WTC11 (cell line): ENCODE data around the gene MAPK9. TPM values are rescaled to one million over a fixed set of nuclear protein-coding genes. Genes with fewer than 3 reads are reported as not detected.

Experiments used
- ATAC-seq: fragments of 200-7000 bp; cut with Tn5 transposase; 2 replicates; pipeline ENCODE4 v1.10.0; 2021; ENCODE audit warnings: mild to moderate bottlenecking, moderate library complexity
- CTCF ChIA-PET: fragments of 300-600 bp; sonication (Branson Sonifier 250); formaldehyde crosslinking; loops from one replicate; lab custom pipeline; 2021; ENCODE audit warnings: antibody characterized with exemption; lab: Charles Lee
- POLR2A ChIA-PET: fragments of 350-600 bp; sonication (Branson Sonifier 250); formaldehyde crosslinking; loops from one replicate; lab custom pipeline; 2021; ENCODE audit warnings: antibody characterized with exemption; lab: Charles Lee
- DNase-seq: peaks from one replicate; pipeline ENCODE4 v3.0.0; 2021; ENCODE audit warnings: low spot score
- H3K27ac Mint-ChIP-seq: 2 replicates; pipeline ENCODE4 v1.8.0; 2021; ENCODE audit warnings: mixed read lengths
- H3K27me3 Mint-ChIP-seq: 2 replicates; pipeline ENCODE4 v1.8.0; 2021; ENCODE audit warnings: low read depth, mild to moderate bottlenecking, moderate library complexity, mixed read lengths
- H3K36me3 Mint-ChIP-seq: 2 replicates; pipeline ENCODE4 v1.8.0; 2021; ENCODE audit warnings: mixed read lengths
- H3K4me1 Mint-ChIP-seq: 2 replicates; pipeline ENCODE4 v1.8.0; 2022; ENCODE audit warnings: mixed read lengths
- H3K4me3 Mint-ChIP-seq: 2 replicates; pipeline ENCODE4 v1.8.0; 2021; ENCODE audit warnings: mild to moderate bottlenecking, moderate library complexity, mixed read lengths
- H3K9me3 Mint-ChIP-seq: 2 replicates; pipeline ENCODE4 v1.8.0; 2021; ENCODE audit warnings: mixed read lengths
- CDX4 ChIP-seq: fragments of 250-450 bp; sonication (Bioruptor Pico); IDR thresholded peaks from 2 replicates; pipeline ENCODE4 v1.9.0; 2021; ENCODE audit warnings: moderate library complexity, mild to moderate bottlenecking, inconsistent platforms, borderline replicate concordance
- ESRRA ChIP-seq: sonication (generic); formaldehyde crosslinking; IDR thresholded peaks from 2 replicates; pipeline ENCODE4 v1.8.1; 2022; ENCODE audit warnings: mild to moderate bottlenecking, missing genetic modification reagents, borderline replicate concordance
- FOXK1 ChIP-seq: sonication (generic); formaldehyde crosslinking; IDR thresholded peaks from 2 replicates; pipeline ENCODE4 v1.8.0; 2022; ENCODE audit warnings: mild to moderate bottlenecking, moderate library complexity, missing genetic modification reagents
- MLX ChIP-seq: sonication (generic); formaldehyde crosslinking; IDR thresholded peaks from 2 replicates; pipeline ENCODE4 v1.8.1; 2023; ENCODE audit warnings: mild to moderate bottlenecking, missing genetic modification reagents, moderate library complexity
- NR3C1 ChIP-seq: sonication (generic); formaldehyde crosslinking; conservative IDR thresholded peaks from 2 replicates; pipeline ENCODE4 v1.8.1; 2023; ENCODE audit warnings: low read depth, mild to moderate bottlenecking, missing genetic modification reagents
- PRRX2 ChIP-seq: fragments of 250-450 bp; sonication (Bioruptor Pico); IDR thresholded peaks from 2 replicates; pipeline ENCODE4 v1.8.0; 2021; ENCODE audit warnings: mild to moderate bottlenecking
- RELA ChIP-seq: sonication (generic); formaldehyde crosslinking; IDR thresholded peaks from 2 replicates; pipeline ENCODE4 v1.8.1; 2022; ENCODE audit warnings: missing genetic modification reagents, mild to moderate bottlenecking, borderline replicate concordance
- SP1 ChIP-seq: sonication (generic); formaldehyde crosslinking; conservative IDR thresholded peaks from 2 replicates; pipeline ENCODE4 v1.8.1; 2022; ENCODE audit warnings: missing genetic modification reagents
- TEAD1 ChIP-seq: sonication (generic); formaldehyde crosslinking; IDR thresholded peaks from 2 replicates; pipeline ENCODE4 v1.8.0; 2022; ENCODE audit warnings: mild to moderate bottlenecking, missing genetic modification reagents
- TEAD4 ChIP-seq: sonication (generic); formaldehyde crosslinking; IDR thresholded peaks from 2 replicates; pipeline ENCODE4 v1.8.0; 2022; ENCODE audit warnings: mild to moderate bottlenecking, missing genetic modification reagents
- ZNF121 ChIP-seq: sonication (generic); formaldehyde crosslinking; IDR thresholded peaks from 2 replicates; pipeline ENCODE4 v1.8.0; 2023; ENCODE audit warnings: missing genetic modification reagents
- ZNF281 ChIP-seq: sonication (generic); formaldehyde crosslinking; IDR thresholded peaks from 2 replicates; pipeline ENCODE4 v1.8.0; 2023; ENCODE audit warnings: mild to moderate bottlenecking, missing genetic modification reagents
- ZNF423 ChIP-seq: fragments of 250-450 bp; sonication (Bioruptor Pico); IDR thresholded peaks from 2 replicates; pipeline ENCODE4 v2.1.2; 2022; ENCODE audit warnings: mild to moderate bottlenecking, moderate library complexity
- total RNA-seq: library from RNA; stranded (reverse); gene quantifications from 3 replicates; pipeline ENCODE4 v1.2.3, GENCODE V29; 2021
- TF ChIP-seq, protein P1 (sequence below): sonication (generic); formaldehyde crosslinking; IDR thresholded peaks from 2 replicates; pipeline ENCODE4 v1.8.0; 2022; ENCODE audit warnings: mild to moderate bottlenecking, missing genetic modification reagents
- TF ChIP-seq, protein P2 (sequence below): sonication (generic); formaldehyde crosslinking; IDR thresholded peaks from 2 replicates; pipeline ENCODE4 v1.8.1; 2022; ENCODE audit warnings: low read depth, mild to moderate bottlenecking, moderate library complexity, missing genetic modification reagents, borderline replicate concordance
- TF ChIP-seq, protein P3 (sequence below): sonication (generic); formaldehyde crosslinking; IDR thresholded peaks from 2 replicates; pipeline ENCODE4 v1.8.1; 2023; ENCODE audit warnings: mild to moderate bottlenecking, missing genetic modification reagents
- TF ChIP-seq, protein P4 (sequence below): sonication (generic); formaldehyde crosslinking; IDR thresholded peaks from 2 replicates; pipeline ENCODE4 v1.8.0; 2022; ENCODE audit warnings: mild to moderate bottlenecking, missing genetic modification reagents

The MAPK9 gene
- total RNA-seq, 1 experiment from 2014 or later = 42.9 TPM

- CTCF ChIA-PET = interaction anchor here (0.6 to 3.5 kb wide), 18 partner anchors 10 to 289 kb away, joined by 3 to 53 read pairs (median 7); partner anchors contain the start of genes GFPT2 and RASGEF1C
- POLR2A ChIA-PET = interaction anchor here (1.6 to 1.8 kb wide), 2 partner anchors 11 to 21 kb away, joined by 8 read pairs; partner anchors contain the start of gene GFPT2
- no peak for DNase-seq
- no peaks in the 10 kb centered on the region for H3K27me3 Mint-ChIP-seq
- TF ChIP-seq RELA (no peak), ZNF121 (CRISPR knock-in tag) (no peak), ESRRA (CRISPR knock-in tag) (no peak), PRRX2 (CRISPR knock-in tag) (no peak)
- TF ChIP-seq, protein P1, sequence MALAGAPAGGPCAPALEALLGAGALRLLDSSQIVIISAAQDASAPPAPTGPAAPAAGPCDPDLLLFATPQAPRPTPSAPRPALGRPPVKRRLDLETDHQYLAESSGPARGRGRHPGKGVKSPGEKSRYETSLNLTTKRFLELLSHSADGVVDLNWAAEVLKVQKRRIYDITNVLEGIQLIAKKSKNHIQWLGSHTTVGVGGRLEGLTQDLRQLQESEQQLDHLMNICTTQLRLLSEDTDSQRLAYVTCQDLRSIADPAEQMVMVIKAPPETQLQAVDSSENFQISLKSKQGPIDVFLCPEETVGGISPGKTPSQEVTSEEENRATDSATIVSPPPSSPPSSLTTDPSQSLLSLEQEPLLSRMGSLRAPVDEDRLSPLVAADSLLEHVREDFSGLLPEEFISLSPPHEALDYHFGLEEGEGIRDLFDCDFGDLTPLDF (CRISPR knock-in tag) = no peak
- TF ChIP-seq, protein P2, sequence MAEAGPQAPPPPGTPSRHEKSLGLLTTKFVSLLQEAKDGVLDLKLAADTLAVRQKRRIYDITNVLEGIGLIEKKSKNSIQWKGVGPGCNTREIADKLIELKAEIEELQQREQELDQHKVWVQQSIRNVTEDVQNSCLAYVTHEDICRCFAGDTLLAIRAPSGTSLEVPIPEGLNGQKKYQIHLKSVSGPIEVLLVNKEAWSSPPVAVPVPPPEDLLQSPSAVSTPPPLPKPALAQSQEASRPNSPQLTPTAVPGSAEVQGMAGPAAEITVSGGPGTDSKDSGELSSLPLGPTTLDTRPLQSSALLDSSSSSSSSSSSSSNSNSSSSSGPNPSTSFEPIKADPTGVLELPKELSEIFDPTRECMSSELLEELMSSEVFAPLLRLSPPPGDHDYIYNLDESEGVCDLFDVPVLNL (CRISPR knock-in tag) = no peak
- no peak for ATAC-seq
- peaks cover 88% of the 10 kb centered on the region for H3K36me3 Mint-ChIP-seq
- H3K4me1 Mint-ChIP-seq = peaks cover 42% of the 10 kb centered on the region
- H3K9me3 Mint-ChIP-seq = peaks cover 6% of the 10 kb centered on the region; the same call in 1 of the 2 replicates
- peak overlapping the region; percentile 92; the same call in 1 of the 2 replicates for H3K27ac Mint-ChIP-seq
- H3K4me3 Mint-ChIP-seq = no peak overlapping the region
Measured at GRCh38 chr5:180332861-180333260, 41.0 kb upstream of the MAPK9 start.

DNA sequence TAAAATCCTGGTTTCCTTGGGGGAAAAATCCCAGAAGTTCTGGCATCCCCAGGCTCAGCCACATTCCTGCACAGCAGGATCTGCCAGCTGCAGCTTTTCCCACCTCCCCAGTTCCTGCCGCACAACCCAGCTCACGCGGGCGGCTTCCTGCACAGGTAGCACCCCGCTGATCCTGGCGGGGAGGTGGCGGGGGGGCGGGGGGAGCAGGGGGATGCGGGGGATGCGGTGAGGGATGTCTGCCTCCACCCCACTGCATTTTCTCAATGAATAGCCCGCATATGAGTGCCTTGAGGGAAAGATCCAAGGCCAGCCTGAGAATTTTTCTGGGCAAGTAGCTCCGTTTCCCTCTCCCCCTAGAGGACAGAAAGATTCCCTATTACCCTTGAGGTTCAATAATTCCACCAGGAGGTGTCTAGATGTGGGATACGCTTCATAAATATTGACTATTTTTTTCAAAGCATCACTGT is 40.2 kb upstream of the MAPK9 start:
- POLR2A ChIA-PET = interaction anchor here (1.3 to 1.8 kb wide), 3 partner anchors 11 to 22 kb away, joined by 5 to 8 read pairs (median 8); partner anchors contain the start of gene GFPT2
- peak; percentile 45; the same call in 1 of the 2 replicates for TF ChIP-seq ZNF281 (CRISPR knock-in tag)
- TF ChIP-seq TEAD1 = peak; percentile 85; the same call in 1 of the 2 replicates
- TF ChIP-seq NR3C1 = no peak
- peak; percentile 71; the same call in 1 of the 2 replicates for TF ChIP-seq ZNF423 (CRISPR knock-in tag)
- TF ChIP-seq MLX (CRISPR knock-in tag) = no peak
- TF ChIP-seq SP1 = peak; percentile 54; the same call in 1 of the 2 replicates
- TF ChIP-seq TEAD4 (CRISPR knock-in tag) = peak; percentile 78; the same call in 1 of the 2 replicates
- peak; percentile 57 for ATAC-seq
- H3K4me1 Mint-ChIP-seq = peaks cover 42% of the 10 kb centered on the region
- peak overlapping the region; percentile 22; the same call in 1 of the 2 replicates for H3K4me3 Mint-ChIP-seq
- CTCF ChIA-PET = interaction anchor here (0.6 to 3.5 kb wide), 29 partner anchors 9 to 290 kb away, joined by 3 to 53 read pairs (median 6); partner anchors contain the start of genes GFPT2 and RASGEF1C
- DNase-seq = peak; percentile 86
- no peaks in the 10 kb centered on the region for H3K27me3 Mint-ChIP-seq
- peak overlapping the region; percentile 98 for H3K27ac Mint-ChIP-seq
- H3K36me3 Mint-ChIP-seq = peaks cover 89% of the 10 kb centered on the region
- peaks cover 6% of the 10 kb centered on the region; the same call in 1 of the 2 replicates for H3K9me3 Mint-ChIP-seq

DNA sequence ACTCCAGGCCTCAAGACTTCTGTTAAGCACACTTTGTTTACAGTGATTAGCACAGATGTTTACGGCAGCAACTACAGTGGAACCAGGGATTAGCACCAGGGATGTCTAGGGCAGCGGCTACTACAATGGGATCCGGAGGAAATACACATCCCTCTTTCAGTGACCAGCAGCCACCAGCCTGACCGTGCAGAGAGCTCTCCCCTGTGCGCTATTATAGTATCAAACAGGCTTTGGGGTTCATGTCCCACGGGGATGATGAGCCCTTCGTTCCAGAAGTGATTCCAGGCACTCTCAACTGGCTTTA is 39.7 kb upstream of the MAPK9 start:
- peak; percentile 74; the same call in 1 of the 2 replicates for TF ChIP-seq FOXK1
- TF ChIP-seq, protein P3, sequence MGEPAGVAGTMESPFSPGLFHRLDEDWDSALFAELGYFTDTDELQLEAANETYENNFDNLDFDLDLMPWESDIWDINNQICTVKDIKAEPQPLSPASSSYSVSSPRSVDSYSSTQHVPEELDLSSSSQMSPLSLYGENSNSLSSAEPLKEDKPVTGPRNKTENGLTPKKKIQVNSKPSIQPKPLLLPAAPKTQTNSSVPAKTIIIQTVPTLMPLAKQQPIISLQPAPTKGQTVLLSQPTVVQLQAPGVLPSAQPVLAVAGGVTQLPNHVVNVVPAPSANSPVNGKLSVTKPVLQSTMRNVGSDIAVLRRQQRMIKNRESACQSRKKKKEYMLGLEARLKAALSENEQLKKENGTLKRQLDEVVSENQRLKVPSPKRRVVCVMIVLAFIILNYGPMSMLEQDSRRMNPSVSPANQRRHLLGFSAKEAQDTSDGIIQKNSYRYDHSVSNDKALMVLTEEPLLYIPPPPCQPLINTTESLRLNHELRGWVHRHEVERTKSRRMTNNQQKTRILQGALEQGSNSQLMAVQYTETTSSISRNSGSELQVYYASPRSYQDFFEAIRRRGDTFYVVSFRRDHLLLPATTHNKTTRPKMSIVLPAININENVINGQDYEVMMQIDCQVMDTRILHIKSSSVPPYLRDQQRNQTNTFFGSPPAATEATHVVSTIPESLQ (CRISPR knock-in tag) = no peak
- no peak for TF ChIP-seq MLX (CRISPR knock-in tag)
- TF ChIP-seq, protein P4, sequence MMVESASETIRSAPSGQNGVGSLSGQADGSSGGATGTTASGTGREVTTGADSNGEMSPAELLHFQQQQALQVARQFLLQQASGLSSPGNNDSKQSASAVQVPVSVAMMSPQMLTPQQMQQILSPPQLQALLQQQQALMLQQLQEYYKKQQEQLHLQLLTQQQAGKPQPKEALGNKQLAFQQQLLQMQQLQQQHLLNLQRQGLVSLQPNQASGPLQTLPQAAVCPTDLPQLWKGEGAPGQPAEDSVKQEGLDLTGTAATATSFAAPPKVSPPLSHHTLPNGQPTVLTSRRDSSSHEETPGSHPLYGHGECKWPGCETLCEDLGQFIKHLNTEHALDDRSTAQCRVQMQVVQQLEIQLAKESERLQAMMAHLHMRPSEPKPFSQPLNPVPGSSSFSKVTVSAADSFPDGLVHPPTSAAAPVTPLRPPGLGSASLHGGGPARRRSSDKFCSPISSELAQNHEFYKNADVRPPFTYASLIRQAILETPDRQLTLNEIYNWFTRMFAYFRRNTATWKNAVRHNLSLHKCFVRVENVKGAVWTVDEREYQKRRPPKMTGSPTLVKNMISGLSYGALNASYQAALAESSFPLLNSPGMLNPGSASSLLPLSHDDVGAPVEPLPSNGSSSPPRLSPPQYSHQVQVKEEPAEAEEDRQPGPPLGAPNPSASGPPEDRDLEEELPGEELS (CRISPR knock-in tag) = peak; percentile 96
- no peak for TF ChIP-seq CDX4 (CRISPR knock-in tag)
- TF ChIP-seq, all 79 proteins: peak for 2
- POLR2A ChIA-PET = interaction anchor here (1.1 to 1.8 kb wide), 4 partner anchors 10 to 22 kb away, joined by 4 to 8 read pairs (median 6); partner anchors contain the start of gene GFPT2
- ATAC-seq = peak; percentile 81
- CTCF ChIA-PET = interaction anchor here (0.7 to 3.5 kb wide), 27 partner anchors 9 to 287 kb away, joined by 3 to 53 read pairs (median 6); partner anchors contain the start of genes GFPT2 and RASGEF1C
- Mint-ChIP-seq H3K27me3 (no peaks in the 10 kb centered on the region), H3K4me1 (peaks cover 42% of the 10 kb centered on the region), H3K9me3 (peaks cover 6% of the 10 kb centered on the region; the same call in 1 of the 2 replicates), H3K36me3 (peaks cover 89% of the 10 kb centered on the region), H3K4me3 (peak overlapping the region; percentile 22; the same call in 1 of the 2 replicates), H3K27ac (peak overlapping the region; percentile 98)
- DNase-seq = peak; percentile 55
